ENCODE results near the gene CES1.
"Not testable (repeated sequence)": the region's sequence is repeated elsewhere in the genome, so short reads cannot be mapped to it uniquely, and the experiment has no call there.

Gene CES1

GRCh38 chr16:55832773-55833691 is at the start of gene CES1:
TSS of gene CES1 (minus strand) at chr16:55833096. CDS start at chr16:55833055, 41 bp downstream.
- no peak for DNase-seq (ENCODE audit: low read depth)

DNA sequence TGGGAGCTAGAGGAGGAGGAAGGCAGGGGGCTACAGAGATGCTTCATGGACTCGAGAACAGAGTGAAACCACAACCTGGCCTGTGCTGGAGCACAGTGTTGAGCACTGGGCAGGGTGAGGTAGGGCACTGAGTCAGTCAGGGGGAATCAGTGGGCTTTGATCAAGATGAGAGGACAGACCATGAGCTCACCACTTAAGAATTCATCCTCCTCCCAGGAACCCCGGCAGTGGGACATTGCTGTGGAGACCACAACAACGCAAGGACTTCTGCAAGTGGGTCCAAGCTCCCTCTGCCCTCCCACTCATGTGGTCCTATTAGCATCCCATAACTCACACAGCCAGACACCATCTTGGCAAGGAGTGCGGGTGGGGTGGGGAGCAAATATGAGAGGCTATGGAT is 44.0 kb upstream of the CES1 start:
- no peak for DNase-seq (ENCODE audit: low read depth)

GRCh38 chr16:55875273-55875672 is 42.4 kb upstream of the CES1 start, which contains the start of gene CES5A:
TSS of gene CES5A (minus strand) at chr16:55875373. CDS start at chr16:55875221, 152 bp downstream.
- no peak for DNase-seq (ENCODE audit: low read depth)

DNA sequence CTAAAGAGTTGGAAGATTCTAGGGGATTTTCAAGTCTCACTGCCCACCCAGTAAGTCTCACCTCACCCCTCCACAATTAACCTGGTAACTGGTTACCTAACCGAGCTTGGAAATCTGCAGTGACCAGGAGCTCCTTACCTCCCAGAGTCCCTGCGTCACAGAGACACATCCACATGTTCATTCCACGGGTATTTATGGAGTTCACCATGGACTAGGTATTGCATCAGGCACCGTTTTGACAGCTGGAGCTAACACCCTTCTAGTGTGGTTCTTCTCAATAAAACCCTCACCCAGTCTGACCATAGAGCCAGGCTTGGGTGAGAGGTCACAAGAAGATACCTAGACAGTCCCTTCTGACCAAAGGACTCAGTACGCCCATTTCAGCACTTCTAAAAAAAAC is 40.2 kb upstream of the CES1 start:
- DNase-seq (ENCODE audit: low read depth): no peak

- no peak for DNase-seq (ENCODE audit: low read depth)
Measured at GRCh38 chr16:55872130-55872529, 39.2 kb upstream of the CES1 start.

GRCh38 chr16:55871411-55872038 is 38.6 kb upstream of the CES1 start:
- no peak for DNase-seq (ENCODE audit: low read depth)

DNA sequence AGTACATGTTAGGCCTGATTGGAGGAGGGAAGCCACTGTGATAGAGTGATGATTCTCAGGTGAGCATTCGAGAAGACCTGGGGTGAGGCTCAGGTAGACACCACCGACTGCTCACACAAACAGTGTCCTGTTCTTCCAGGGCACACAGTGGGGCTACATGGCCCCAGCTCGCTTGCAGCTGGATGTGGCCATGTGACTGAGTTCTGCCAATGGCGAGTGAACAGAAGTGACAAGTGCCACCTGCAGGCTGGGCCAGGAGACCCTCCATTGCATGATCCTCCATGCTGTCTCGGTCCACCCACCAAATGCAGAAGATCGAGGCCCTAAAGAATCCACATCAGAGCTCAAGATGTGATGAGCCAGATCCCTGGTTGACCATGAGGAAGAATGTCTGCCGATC is 36.1 kb upstream of the CES1 start:
- no peak for DNase-seq (ENCODE audit: low read depth)

DNA sequence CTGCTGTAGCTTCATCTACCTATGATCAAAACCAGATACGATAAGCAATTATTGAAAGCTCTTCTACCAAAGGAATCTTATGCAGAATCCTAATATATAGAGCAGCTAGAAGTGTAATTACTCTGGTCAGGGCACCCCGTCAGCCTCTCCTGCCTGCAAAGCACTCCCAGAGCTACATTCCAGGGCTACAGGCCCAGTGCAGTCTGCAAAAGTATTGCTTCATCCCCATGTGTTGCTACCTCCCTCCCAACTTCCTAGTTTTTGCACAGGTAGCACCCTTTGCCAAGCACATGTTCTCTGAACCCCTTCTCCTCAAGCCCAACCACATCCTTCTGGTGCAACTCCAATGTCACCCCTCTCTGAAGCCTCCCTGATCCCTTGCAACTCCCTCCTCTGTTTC is 35.2 kb upstream of the CES1 start:
- DNase-seq (ENCODE audit: low read depth): no peak

DNA sequence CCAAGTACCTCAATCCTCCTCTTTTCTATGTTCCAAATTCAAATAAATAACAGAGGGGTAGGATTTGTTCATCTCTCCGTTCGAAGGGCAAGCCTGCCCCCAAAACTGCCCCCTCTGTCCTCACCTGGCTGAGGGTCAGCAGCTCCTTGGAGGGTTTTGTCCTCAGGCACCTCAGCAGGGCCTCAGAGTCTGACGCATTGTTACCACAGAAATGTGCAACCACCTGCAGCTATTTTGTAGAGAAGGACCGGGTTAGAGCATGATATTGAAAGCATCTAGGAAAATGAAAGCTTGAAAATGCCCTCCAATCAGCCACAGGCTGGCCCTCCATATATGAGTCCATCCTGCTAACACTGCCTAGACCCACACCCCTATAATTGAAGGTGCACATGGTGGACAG is 28.4 kb upstream of the CES1 start:
- DNase-seq (ENCODE audit: low read depth): no peak

- DNase-seq (ENCODE audit: low read depth): not testable (repeated sequence)
Measured at GRCh38 chr16:55857650-55858049, 24.8 kb upstream of the CES1 start.

- no peak for DNase-seq (ENCODE audit: low read depth)
Measured at GRCh38 chr16:55856950-55857349, 24.1 kb upstream of the CES1 start.

- DNase-seq (ENCODE audit: low read depth): no peak
Measured at GRCh38 chr16:55853114-55853513, 20.2 kb upstream of the CES1 start.

DNA sequence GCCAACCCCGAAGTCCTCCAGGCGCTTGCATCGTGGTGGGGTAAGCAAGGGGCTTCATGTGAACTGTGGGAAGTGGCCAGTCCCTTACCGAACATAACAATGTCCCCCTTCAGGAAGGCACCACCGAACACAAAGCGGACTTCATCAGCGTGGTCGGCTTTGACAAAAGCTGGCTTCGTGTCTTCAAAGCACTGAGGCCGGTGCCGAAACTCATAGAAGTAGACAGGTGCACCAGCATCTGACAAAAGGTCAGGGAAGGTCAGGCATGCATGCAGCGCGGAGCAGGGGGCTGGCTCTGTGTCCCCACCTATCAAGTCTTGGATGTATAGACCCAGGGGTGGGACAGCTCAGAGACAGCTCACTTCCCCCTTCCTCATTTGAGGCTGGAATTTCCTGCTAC is 16.6 kb upstream of the CES1 start:
- DNase-seq (ENCODE audit: low read depth): no peak

- no peak for DNase-seq (ENCODE audit: low read depth)
Measured at GRCh38 chr16:55846598-55847346, 13.9 kb upstream of the CES1 start.

DNA sequence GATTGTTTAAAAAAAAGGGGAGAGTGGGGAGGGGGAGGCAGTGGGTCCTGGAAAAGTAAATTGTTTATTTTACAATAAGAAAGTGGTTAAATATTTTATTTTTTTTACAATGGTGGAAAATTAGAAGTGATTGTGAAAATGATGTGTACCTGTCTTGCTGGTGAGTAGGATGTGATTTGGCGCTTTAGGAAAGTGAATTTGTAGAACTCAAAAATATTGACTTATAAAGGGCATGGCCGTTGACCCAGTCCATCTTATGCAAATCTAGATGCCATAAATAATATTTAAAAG is 10.2 kb upstream of the CES1 start:
- DNase-seq (ENCODE audit: low read depth): no peak

GRCh38 chr16:55842369-55843104 is 9.6 kb upstream of the CES1 start:
- no peak for DNase-seq (ENCODE audit: low read depth)

DNA sequence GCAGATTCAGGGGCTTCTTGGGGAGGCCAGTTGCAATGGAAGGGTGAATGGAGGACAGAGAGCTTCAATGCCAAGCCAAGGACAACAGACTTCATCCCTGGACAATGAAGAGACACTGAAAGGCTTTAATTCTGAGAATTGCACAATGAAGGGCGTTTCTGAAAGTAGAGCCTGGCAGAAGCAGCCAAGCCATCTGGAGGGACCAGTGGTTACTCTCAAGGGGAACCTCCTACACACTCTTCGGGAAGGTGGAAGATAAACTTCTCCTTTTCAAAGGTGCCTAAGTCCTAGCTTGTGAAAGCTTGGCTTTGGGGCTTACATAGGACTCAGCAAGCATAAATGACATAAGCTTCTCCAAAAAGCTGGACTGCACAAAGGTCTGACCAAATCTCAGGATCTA is 6.2 kb upstream of the CES1 start:
- DNase-seq (ENCODE audit: low read depth): no peak

DNA sequence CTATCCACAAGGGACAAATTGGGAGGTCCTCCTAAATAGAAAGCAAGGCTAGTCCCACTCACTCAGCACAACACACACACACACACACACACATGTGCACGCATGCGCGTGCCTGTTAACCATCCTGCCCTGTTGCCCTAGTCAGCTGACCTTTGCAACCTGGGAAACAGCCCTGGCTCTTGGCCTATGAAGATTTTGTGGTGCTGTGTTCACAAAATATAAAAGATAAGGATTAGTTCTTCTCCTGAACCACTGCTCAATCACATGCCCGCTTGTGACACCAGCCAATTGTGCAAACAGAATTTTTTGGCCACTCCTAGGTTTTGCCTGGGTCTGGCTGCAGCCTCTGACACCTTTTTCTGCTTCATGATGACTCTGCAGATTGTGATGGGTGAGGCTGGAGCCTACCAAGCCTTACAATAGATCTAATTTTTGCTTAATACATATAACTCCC is 3.3 kb upstream of the CES1 start:
- no peak for DNase-seq (ENCODE audit: low read depth)

GRCh38 chr16:55835581-55835980 is 2.7 kb upstream of the CES1 start:
- DNase-seq (ENCODE audit: low read depth): no peak

DNA sequence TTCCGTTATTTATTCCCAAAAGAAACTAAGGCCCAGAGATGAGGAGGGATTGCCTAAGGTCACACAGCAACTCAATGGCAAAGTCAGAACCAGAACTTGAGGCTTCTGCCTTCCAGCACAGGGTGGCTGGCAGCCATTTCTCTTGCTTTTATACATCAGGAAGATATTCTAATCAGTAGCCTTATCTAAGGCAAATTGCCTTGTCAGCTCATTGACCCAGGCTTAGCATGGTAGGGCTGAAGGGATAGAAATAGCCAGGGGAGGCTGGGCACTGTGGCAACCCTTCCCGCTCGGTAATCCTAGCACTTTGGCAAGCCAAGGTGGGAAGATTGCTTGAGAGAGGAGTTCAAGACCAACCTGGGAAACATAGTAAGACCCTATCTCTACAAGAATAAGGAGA is 2.3 kb upstream of the CES1 start:
- DNase-seq (ENCODE audit: low read depth): not testable (repeated sequence)

GRCh38 chr16:55834049-55834448 is 1.2 kb upstream of the CES1 start:
- DNase-seq (ENCODE audit: low read depth): no peak

GRCh38 chr16:55832425-55832772 is 497 bp downstream of the CES1 start:
- no peak for DNase-seq (ENCODE audit: low read depth)
